Smooth muscle cell (in vitro differentiated cells): ENCODE data around the gene NSDHL. TPM values are rescaled to one million over a fixed set of nuclear protein-coding genes. Genes with fewer than 3 reads are reported as not detected.

Source experiments
- DNase-seq: peaks from one replicate; lab custom pipeline; 2025; ENCODE audit not compliant: unreplicated experiment; lab: John Stamatoyannopoulos, UW
- H2AFZ ChIP-seq: fragments of 200-600 bp; sonication (generic); 2 replicates; pipeline ENCODE4 v1.6.0; 2016; ENCODE audit warnings: antibody characterized with exemption, low read depth, mild to moderate bottlenecking
- H3F3A ChIP-seq: fragments of 200-600 bp; sonication (generic); 2 replicates; pipeline ENCODE4 v1.6.0; 2017; ENCODE audit warnings: antibody characterized with exemption, low read depth
- H3K27ac ChIP-seq: fragments of 200-600 bp; sonication (generic); 2 replicates; pipeline ENCODE4 v1.5.1; 2016; ENCODE audit warnings: low read depth, mild to moderate bottlenecking
- H3K27me3 ChIP-seq: fragments of 200-600 bp; sonication (generic); 2 replicates; pipeline ENCODE4 v1.6.1; 2016; ENCODE audit warnings: low read depth, mild to moderate bottlenecking
- H3K36me3 ChIP-seq: fragments of 200-600 bp; sonication (generic); 2 replicates; pipeline ENCODE4 v1.5.1; 2016; ENCODE audit warnings: low read depth
- H3K4me1 ChIP-seq: fragments of 200-600 bp; sonication (generic); 2 replicates; pipeline ENCODE4 v1.5.1; 2016; ENCODE audit warnings: low read depth
- H3K4me2 ChIP-seq: fragments of 200-600 bp; sonication (generic); 2 replicates; pipeline ENCODE4 v1.6.0; 2016; ENCODE audit warnings: mild to moderate bottlenecking
- H3K4me3 ChIP-seq: fragments of 200-600 bp; sonication (generic); 2 replicates; pipeline ENCODE4 v1.5.1; 2016; ENCODE audit warnings: mild to moderate bottlenecking
- H3K79me2 ChIP-seq: fragments of 200-600 bp; sonication (generic); 2 replicates; pipeline ENCODE4 v1.6.0; 2016; ENCODE audit warnings: low read depth, mild to moderate bottlenecking
- H3K9ac ChIP-seq: fragments of 200-600 bp; sonication (generic); 2 replicates; pipeline ENCODE4 v1.6.0; 2016; ENCODE audit warnings: low read depth
- H3K9me3 ChIP-seq: fragments of 200-600 bp; sonication (generic); replicated peaks from 2 replicates; pipeline ENCODE4 v1.5.1; 2016; ENCODE audit warnings: low read depth
- H4K20me1 ChIP-seq: fragments of 200-600 bp; sonication (generic); 2 replicates; pipeline ENCODE4 v1.6.0; 2016; ENCODE audit warnings: low read depth
- WGBS: methylation state at CpG from one replicate; pipeline ENCODE4 v1.1.7; 2016; ENCODE audit warnings: low lambda C conversion rate; 5-methylcytosine and 5-hydroxymethylcytosine counted together
- polyA plus RNA-seq: library from polyadenylated mRNA; unstranded; fragments of >200 nt; fragmentation: Nextera tagmentation; extraction: Ambion mirVana; gene quantifications from 2 replicates; pipeline ENCODE4 v1.2.1, GENCODE V29; 2016
- total RNA-seq: library from RNA; depleted of rRNA; stranded (reverse); fragments of >200 nt; gene quantifications from 2 replicates; pipeline ENCODE4 v1.2.3, GENCODE V29; 2014
- TF ChIP-seq, protein P1 (sequence below): fragments of 200-600 bp; sonication (generic); IDR thresholded peaks from 2 replicates; pipeline ENCODE4 v1.5.1; 2017; ENCODE audit warnings: borderline replicate concordance, mild to moderate bottlenecking, antibody characterized with exemption; ENCODE audit not compliant: insufficient read depth, poor library complexity, severe bottlenecking

The NSDHL gene
- total and polyA plus RNA-seq, 2 experiments from 2014 or later, result 20.9 to 36.4 TPM

DNA sequence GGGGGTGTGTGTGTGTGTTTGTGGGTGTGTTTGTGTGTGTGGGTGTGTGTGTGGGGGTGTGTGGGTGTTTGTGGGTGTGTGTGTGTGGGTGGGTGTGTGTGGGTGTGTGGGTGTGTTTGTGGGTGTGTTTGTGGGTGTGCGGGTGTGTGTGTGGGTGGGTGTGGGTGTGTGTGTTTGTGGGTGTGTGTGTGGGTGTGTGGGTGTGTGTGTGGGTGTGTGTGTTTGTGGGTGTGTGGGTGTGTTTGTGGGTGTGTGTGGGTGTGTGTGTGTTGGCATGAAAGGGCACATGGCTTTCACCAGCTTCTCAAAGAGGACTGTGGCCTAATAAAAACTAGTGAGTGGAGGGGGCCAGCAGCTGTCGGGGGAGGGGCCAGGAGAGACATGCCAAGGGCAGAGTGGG lies 41.7 kb downstream of the NSDHL start:
- Histone ChIP-seq H3K9ac (no peak overlapping the region), H2AFZ (no peak overlapping the region), H3F3A (no peaks in the 10 kb centered on the region), H3K27me3 (no peaks in the 10 kb centered on the region), H3K4me2 (no peak overlapping the region), H4K20me1 (no peaks in the 10 kb centered on the region), H3K4me3 (no peak overlapping the region), H3K36me3 (no peaks in the 10 kb centered on the region), H3K79me2 (no peaks in the 10 kb centered on the region), H3K27ac (no peak overlapping the region), H3K9me3 (no peaks in the 10 kb centered on the region), H3K4me1 (no peaks in the 10 kb centered on the region)
- TF ChIP-seq, protein P1, sequence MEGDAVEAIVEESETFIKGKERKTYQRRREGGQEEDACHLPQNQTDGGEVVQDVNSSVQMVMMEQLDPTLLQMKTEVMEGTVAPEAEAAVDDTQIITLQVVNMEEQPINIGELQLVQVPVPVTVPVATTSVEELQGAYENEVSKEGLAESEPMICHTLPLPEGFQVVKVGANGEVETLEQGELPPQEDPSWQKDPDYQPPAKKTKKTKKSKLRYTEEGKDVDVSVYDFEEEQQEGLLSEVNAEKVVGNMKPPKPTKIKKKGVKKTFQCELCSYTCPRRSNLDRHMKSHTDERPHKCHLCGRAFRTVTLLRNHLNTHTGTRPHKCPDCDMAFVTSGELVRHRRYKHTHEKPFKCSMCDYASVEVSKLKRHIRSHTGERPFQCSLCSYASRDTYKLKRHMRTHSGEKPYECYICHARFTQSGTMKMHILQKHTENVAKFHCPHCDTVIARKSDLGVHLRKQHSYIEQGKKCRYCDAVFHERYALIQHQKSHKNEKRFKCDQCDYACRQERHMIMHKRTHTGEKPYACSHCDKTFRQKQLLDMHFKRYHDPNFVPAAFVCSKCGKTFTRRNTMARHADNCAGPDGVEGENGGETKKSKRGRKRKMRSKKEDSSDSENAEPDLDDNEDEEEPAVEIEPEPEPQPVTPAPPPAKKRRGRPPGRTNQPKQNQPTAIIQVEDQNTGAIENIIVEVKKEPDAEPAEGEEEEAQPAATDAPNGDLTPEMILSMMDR, result no peak
- no CpG with 5 or more reads among the region's 2 CpGs for WGBS
- DNase-seq, result no peak

DNA sequence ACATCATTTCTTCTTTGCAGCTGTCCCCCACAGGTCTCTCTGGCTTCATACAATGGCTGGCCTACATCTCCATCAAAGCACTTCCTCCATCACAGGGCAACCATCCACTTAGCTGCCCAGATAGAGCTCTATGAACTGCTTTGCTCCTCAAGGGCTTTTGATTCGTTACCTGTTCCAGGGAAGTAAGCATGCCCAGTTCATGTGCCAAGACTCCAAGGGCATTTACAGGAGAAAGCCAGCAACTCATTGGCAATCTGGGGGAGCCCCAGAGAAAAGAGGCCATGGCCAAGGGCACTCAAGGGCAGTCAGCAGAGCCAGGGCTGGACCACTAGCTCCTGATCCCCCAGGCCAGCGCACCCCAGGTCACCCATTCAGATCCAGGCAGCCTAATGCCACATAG lies 42.5 kb downstream of the NSDHL start:
- TF ChIP-seq, protein P1, result no peak
- no peak for DNase-seq
- no peaks in the 10 kb centered on the region for H3K4me1 ChIP-seq
- no peak overlapping the region for H2AFZ ChIP-seq
- H3K4me3 ChIP-seq, result no peak overlapping the region
- no peaks in the 10 kb centered on the region for H3K79me2 ChIP-seq
- WGBS, result 76% methylated on average over 2 of the region's 2 CpGs
- H3K27me3 ChIP-seq, result no peaks in the 10 kb centered on the region
- no peaks in the 10 kb centered on the region for H3F3A ChIP-seq
- H3K9me3 ChIP-seq, result no peaks in the 10 kb centered on the region
- H3K27ac ChIP-seq, result no peak overlapping the region
- no peaks in the 10 kb centered on the region for H4K20me1 ChIP-seq
- H3K9ac ChIP-seq, result no peak overlapping the region
- H3K4me2 ChIP-seq, result no peak overlapping the region
- H3K36me3 ChIP-seq, result no peaks in the 10 kb centered on the region

GRCh38 chrX:152876931-152877840 lies 46.3 kb downstream of the NSDHL start:
- H3K9me3 ChIP-seq, result no peaks in the 10 kb centered on the region
- H3K4me1 ChIP-seq, result no peaks in the 10 kb centered on the region
- H4K20me1 ChIP-seq, result no peaks in the 10 kb centered on the region
- H3K79me2 ChIP-seq, result no peaks in the 10 kb centered on the region
- no peak overlapping the region for H3K27ac ChIP-seq
- H3K4me2 ChIP-seq, result no peak overlapping the region
- no peak overlapping the region for H3K4me3 ChIP-seq
- no peak for DNase-seq
- no peak overlapping the region for H3K9ac ChIP-seq
- no peaks in the 10 kb centered on the region for H3F3A ChIP-seq
- no peaks in the 10 kb centered on the region for H3K36me3 ChIP-seq
- no peak overlapping the region for H2AFZ ChIP-seq
- 79% methylated on average over 10 of the region's 10 CpGs for WGBS
- TF ChIP-seq, protein P1, result no peak
- H3K27me3 ChIP-seq, result no peaks in the 10 kb centered on the region
